ENCODE results near the gene ANP32A. TPM values are rescaled to one million over a fixed set of nuclear protein-coding genes. Genes with fewer than 3 reads are reported as not detected.

The ANP32A gene
- total RNA-seq, 1 donor from 2014 or later, result 65.8 TPM

DNA sequence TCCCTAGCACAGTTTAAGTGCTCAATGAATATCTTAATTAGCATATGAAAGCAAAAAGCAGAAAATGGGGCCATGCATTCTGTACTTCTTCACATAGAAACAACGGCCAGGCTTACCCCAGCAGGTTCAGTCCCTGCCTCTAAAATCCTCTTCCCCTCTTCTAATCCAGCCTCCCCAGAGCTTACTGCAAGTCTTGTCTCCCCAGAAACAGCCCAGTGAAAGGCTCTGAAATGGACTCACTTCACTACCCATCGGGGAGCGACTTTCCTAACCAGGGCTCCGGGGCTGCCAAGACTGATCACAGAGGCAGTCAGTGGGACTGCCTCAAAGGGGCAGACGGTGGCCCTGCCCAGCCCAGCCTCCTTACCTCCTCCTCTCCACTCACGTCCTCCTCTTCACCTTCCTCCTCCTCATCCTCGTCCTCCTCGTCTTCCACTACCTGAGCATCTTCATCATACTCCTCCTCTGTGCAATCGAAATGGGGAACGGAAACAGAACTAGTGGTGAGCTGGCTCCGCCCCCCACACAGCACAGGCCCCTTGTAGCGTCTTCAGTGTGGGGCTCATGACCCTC lies 38.0 kb downstream of the ANP32A start:
- TF ChIP-seq, protein P1, sequence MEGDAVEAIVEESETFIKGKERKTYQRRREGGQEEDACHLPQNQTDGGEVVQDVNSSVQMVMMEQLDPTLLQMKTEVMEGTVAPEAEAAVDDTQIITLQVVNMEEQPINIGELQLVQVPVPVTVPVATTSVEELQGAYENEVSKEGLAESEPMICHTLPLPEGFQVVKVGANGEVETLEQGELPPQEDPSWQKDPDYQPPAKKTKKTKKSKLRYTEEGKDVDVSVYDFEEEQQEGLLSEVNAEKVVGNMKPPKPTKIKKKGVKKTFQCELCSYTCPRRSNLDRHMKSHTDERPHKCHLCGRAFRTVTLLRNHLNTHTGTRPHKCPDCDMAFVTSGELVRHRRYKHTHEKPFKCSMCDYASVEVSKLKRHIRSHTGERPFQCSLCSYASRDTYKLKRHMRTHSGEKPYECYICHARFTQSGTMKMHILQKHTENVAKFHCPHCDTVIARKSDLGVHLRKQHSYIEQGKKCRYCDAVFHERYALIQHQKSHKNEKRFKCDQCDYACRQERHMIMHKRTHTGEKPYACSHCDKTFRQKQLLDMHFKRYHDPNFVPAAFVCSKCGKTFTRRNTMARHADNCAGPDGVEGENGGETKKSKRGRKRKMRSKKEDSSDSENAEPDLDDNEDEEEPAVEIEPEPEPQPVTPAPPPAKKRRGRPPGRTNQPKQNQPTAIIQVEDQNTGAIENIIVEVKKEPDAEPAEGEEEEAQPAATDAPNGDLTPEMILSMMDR (conservative IDR thresholded peaks at IDR 0.05; ENCODE audit: low read depth, low read length), result no peak
- no peak for DNase-seq (ENCODE audit: low read depth)
- no peak overlapping the region for H3K4me3 ChIP-seq (ENCODE audit: low read depth, low read length)

DNA sequence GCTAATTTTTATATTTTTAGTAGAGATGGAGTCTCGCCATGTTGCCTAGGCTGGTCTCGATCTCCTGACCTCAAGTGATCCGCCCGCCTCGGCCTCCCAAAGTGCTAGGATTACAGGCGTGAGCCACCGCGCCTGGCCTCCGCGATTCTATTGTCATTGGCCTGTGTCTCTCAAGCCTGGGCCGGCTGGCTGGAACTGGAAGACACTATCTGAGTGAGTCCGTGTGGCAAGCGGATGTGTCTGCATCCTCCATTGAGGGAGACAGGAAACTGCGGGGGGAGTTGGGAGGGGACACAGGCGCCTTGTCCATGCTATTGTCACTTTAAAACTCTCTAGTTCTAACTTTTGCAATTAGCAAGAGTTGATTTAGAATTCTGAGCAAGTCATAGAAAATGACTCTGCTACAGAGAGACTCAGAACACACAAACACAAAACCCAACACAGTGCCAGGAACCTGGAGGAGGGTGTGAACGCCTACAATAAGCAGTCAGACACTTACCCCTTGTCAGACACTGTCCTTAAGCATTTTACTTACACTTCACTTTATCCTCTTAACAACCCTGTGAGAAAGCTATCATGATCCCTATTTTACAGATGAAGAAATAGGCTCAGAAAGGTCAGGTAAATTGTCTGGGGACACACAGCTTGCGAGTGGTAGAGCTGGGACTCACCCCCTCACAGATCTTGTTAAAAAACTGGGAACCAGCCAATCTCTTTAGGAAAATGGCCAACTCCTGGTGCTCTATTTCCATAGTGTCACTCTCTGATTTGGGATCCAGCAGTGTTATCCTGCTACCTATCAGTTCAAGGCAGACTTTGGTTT lies 38.7 kb downstream of the ANP32A start:
- TF ChIP-seq, protein P1 (conservative IDR thresholded peaks at IDR 0.05; ENCODE audit: low read depth, low read length), result no peak
- no peak overlapping the region for H3K4me3 ChIP-seq (ENCODE audit: low read depth, low read length)
- no peak for DNase-seq (ENCODE audit: low read depth)

DNA sequence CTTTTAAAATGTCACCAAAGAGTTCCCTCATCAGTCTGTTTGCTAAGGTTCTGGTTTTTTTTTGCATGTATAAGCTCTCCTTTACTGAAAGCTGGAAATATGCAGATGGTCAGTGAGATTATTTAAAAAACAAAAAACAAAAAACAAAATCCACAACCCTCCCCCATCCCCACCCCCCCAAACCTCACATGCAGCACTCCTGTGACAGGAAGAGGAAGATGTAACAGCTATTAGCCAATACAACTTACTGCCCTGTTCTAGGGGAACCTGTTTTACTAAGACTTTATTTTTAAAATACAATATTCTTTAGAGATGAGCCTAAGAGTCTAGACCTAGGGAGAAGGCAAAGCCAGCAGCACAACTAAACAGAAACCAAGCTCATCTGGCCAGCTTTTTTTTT lies 39.5 kb downstream of the ANP32A start:
- DNase-seq (ENCODE audit: low read depth), result no peak
- no peak overlapping the region for H3K4me3 ChIP-seq (ENCODE audit: low read depth, low read length)
- TF ChIP-seq, protein P1 (conservative IDR thresholded peaks at IDR 0.05; ENCODE audit: low read depth, low read length), result no peak

DNA sequence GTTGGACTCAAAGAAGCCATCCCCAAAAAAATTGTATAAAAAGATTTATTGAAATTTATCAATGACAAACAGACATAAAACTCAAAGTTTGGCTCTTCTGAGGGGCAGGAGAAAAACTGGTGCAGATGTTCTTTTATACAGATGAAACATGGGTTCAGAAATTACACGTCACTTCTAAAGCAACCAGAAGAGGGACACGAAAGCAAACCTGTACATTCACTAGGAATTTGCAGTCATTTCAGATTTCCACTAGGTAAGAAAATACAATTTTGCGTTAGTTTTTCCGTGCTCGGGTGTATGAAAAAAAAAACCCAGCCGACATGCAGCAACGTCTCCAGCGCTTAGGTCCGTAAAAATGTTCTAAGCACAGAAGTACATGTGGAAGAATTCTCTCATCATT lies 41.8 kb downstream of the ANP32A start:
- no peak overlapping the region for H3K4me3 ChIP-seq (ENCODE audit: low read depth, low read length)
- TF ChIP-seq, protein P1 (conservative IDR thresholded peaks at IDR 0.05; ENCODE audit: low read depth, low read length), result no peak
- no peak for DNase-seq (ENCODE audit: low read depth)

DNA sequence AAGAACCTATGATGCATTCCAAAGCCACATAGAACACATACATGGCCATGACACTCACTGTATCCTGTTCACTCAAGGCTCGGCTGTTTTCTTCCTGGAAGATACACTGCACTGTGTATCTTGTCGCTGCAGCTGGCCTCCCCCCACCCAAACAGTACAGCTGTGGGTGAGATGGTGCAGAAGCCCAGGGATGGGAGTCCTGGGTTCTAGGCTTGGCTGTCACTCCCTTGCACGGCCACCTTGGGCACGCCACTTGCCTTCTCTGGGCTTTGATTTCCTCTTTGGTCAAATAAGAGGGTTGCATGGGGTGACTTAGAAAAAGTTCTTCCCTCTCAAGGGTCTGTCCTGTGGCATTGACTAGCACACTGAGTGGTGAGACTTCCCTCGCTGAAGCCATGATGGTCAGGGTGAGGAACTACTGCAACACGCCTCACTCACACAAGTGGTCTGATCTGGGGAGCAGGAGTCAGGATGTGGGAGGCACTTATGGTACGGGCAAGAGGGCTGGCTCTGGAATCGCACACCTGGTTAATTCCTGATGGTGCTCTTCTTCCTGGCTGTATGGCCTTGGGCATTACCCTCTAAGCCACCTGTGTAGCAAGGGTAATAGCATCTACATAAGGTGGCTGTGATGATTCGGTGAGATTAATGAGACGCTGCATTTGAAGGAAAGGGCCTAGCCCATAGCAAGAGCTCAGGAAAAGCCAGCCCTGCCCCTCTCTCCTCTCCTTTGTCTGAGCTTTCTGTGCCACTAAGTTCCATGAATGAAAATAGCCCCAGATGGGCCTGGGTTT lies 44.0 kb downstream of the ANP32A start:
- no peak for DNase-seq (ENCODE audit: low read depth)
- TF ChIP-seq, protein P1 (conservative IDR thresholded peaks at IDR 0.05; ENCODE audit: low read depth, low read length), result no peak
- H3K4me3 ChIP-seq (ENCODE audit: low read depth, low read length), result no peak overlapping the region

DNA sequence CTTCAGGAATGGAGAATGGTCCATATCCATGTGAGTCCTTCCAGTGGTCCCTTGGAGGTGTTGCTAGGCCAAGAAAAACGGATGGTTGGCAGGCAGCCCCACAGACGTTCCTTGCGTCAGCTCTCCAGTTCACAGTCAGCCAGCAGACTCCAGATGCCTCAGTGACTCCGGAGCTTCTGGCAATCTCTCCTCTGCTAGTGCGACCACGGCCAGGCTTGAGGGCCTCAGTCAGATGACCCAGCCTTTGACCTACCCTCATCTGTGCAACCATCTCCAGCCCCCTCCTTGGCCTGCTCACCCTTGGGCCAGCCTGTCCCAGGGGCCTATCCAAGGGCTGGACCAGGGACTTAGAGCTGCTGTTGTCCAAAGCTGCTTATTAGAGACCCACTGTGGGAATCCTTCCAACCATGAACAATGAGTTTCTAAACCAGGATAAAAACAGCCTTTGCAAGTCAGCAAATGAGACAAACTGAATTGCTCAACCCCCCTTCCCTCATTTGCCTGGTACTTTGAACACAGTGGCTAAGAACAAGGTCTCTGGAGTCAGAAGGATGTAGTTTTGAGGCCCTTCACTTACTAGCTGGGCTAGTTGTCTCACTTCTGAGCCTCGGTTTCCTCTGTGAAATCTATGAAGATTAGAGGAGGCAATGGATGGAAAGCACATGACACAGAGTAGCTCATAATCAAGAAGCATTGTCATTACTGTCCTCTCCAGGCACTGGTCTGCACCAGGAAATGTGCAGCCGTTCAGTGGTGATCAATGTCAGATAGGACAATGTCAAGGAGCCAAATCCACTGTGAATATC lies 44.8 kb downstream of the ANP32A start:
- no peak overlapping the region for H3K4me3 ChIP-seq (ENCODE audit: low read depth, low read length)
- no peak for DNase-seq (ENCODE audit: low read depth)
- TF ChIP-seq, protein P1 (conservative IDR thresholded peaks at IDR 0.05; ENCODE audit: low read depth, low read length), result no peak
